ENCODE measurements around the gene ZNF287. TPM values are rescaled to one million over a fixed set of nuclear protein-coding genes. Genes with fewer than 3 reads are reported as not detected.

ZNF287 gene
- total RNA-seq, 1 donor from 2014 or later = 8.7 TPM

DNA sequence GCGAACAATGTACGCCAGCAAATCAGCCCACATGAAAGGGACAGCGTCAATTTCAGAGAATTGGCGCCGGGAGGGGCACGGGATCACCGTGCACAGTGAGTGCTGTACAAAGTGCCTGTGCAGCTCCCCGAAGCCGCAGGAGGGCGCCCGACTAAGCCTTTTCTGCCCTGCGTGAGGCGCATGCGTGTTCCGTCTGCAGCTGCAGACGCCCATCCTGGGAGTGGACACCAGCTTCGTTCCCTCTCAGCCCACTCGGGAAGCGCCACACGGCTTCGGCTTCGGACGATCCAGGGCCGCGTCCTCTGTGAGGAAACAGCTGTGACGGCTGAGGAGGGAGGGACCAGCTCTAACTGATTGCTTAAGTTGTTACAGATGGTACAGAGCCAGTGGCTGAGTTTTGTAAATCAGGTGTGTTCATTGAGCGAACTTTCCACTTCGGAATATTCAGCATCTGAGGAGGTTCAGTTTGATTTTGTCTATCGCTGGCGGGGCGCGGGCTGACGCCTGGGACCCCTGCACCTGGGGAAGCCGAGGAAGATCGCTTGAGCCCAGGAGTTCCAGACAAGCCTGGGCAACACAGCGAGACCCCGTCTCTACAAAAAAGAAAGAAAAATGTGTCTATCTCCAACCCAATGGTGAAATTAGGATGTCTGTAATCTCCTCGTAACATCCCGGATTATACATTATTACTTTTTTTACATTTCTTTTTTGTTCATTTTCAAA lies 15.4 kb upstream of the ZNF287 start:
- Histone ChIP-seq H3K4me2 (ENCODE audit: low read length) (peak overlapping the region; percentile 89), H3K27ac (ENCODE audit: low read depth, low read length) (no peak overlapping the region), H2AFZ (ENCODE audit: low read depth, low read length) (peak overlapping the region; percentile 91), H3K27me3 (ENCODE audit: insufficient read depth, low read length) (peaks cover 6% of the 10 kb centered on the region), H3K9me3 (ENCODE audit: insufficient read depth, low read depth, low read length) (peaks cover 3% of the 10 kb centered on the region), H3K9ac (ENCODE audit: low read length) (no peak overlapping the region), H3K4me1 (ENCODE audit: insufficient read depth, low read length) (no peaks in the 10 kb centered on the region), H3K79me2 (ENCODE audit: insufficient read depth, low read length) (no peaks in the 10 kb centered on the region), H3K4me3 (ENCODE audit: insufficient read depth, low read depth, low read length) (peak overlapping the region; percentile 54), H4K20me1 (ENCODE audit: insufficient read depth, low read length) (no peaks in the 10 kb centered on the region), H3K36me3 (ENCODE audit: insufficient read depth, low read length) (no peaks in the 10 kb centered on the region)
- Mint-ChIP-seq H3K27ac (ENCODE audit: unreplicated experiment) (no peak overlapping the region), H3K4me3 (ENCODE audit: unreplicated experiment) (peak overlapping the region; percentile 6), H3K27me3 (ENCODE audit: low read depth, unreplicated experiment) (peaks cover 20% of the 10 kb centered on the region), H3K9me3 (ENCODE audit: unreplicated experiment) (peaks cover 26% of the 10 kb centered on the region), H3K4me1 (ENCODE audit: low read depth, unreplicated experiment) (no peaks in the 10 kb centered on the region), H3K36me3 (ENCODE audit: low read depth, unreplicated experiment) (peaks cover 3% of the 10 kb centered on the region)
- DNase-seq (ENCODE audit: low read depth) (peak; percentile 57), FAIRE-seq (peak; percentile 72)
- TF ChIP-seq, protein P1, sequence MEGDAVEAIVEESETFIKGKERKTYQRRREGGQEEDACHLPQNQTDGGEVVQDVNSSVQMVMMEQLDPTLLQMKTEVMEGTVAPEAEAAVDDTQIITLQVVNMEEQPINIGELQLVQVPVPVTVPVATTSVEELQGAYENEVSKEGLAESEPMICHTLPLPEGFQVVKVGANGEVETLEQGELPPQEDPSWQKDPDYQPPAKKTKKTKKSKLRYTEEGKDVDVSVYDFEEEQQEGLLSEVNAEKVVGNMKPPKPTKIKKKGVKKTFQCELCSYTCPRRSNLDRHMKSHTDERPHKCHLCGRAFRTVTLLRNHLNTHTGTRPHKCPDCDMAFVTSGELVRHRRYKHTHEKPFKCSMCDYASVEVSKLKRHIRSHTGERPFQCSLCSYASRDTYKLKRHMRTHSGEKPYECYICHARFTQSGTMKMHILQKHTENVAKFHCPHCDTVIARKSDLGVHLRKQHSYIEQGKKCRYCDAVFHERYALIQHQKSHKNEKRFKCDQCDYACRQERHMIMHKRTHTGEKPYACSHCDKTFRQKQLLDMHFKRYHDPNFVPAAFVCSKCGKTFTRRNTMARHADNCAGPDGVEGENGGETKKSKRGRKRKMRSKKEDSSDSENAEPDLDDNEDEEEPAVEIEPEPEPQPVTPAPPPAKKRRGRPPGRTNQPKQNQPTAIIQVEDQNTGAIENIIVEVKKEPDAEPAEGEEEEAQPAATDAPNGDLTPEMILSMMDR (IDR thresholded peaks at IDR 0.05; ENCODE audit: insufficient read depth, low read depth, low read length) = peak; percentile 78
- TF ChIP-seq EZH2 (IDR thresholded peaks at IDR 0.05; ENCODE audit: insufficient read depth, low read length) = no peak

GRCh38 chr17:16583781-16584180 lies 14.8 kb upstream of the ZNF287 start:
- DNase-seq (ENCODE audit: low read depth) (no peak), FAIRE-seq (no peak)
- Mint-ChIP-seq H3K4me1 (ENCODE audit: low read depth, unreplicated experiment) (no peaks in the 10 kb centered on the region), H3K4me3 (ENCODE audit: unreplicated experiment) (no peak overlapping the region), H3K9me3 (ENCODE audit: unreplicated experiment) (peaks cover 26% of the 10 kb centered on the region), H3K27ac (ENCODE audit: unreplicated experiment) (no peak overlapping the region), H3K27me3 (ENCODE audit: low read depth, unreplicated experiment) (peaks cover 20% of the 10 kb centered on the region), H3K36me3 (ENCODE audit: low read depth, unreplicated experiment) (peaks cover 3% of the 10 kb centered on the region)
- H3K4me2 ChIP-seq (ENCODE audit: low read length) = peak overlapping the region; percentile 89
- no peak for TF ChIP-seq EZH2 (IDR thresholded peaks at IDR 0.05; ENCODE audit: insufficient read depth, low read length)
- H3K9me3 ChIP-seq (ENCODE audit: insufficient read depth, low read depth, low read length) = peaks cover 3% of the 10 kb centered on the region
- H3K9ac ChIP-seq (ENCODE audit: low read length) = no peak overlapping the region
- H4K20me1 ChIP-seq (ENCODE audit: insufficient read depth, low read length) = no peaks in the 10 kb centered on the region
- H3K27ac ChIP-seq (ENCODE audit: low read depth, low read length) = no peak overlapping the region
- H3K4me3 ChIP-seq (ENCODE audit: insufficient read depth, low read depth, low read length) = no peak overlapping the region
- H3K4me1 ChIP-seq (ENCODE audit: insufficient read depth, low read length) = no peaks in the 10 kb centered on the region
- peaks cover 6% of the 10 kb centered on the region for H3K27me3 ChIP-seq (ENCODE audit: insufficient read depth, low read length)
- peak overlapping the region; percentile 91 for H2AFZ ChIP-seq (ENCODE audit: low read depth, low read length)
- H3K79me2 ChIP-seq (ENCODE audit: insufficient read depth, low read length) = no peaks in the 10 kb centered on the region
- H3K36me3 ChIP-seq (ENCODE audit: insufficient read depth, low read length) = no peaks in the 10 kb centered on the region

GRCh38 chr17:16573466-16573865 lies 4.5 kb upstream of the ZNF287 start:
- Histone ChIP-seq H3K4me3 (ENCODE audit: insufficient read depth, low read depth, low read length) (no peak overlapping the region), H2AFZ (ENCODE audit: low read depth, low read length) (no peak overlapping the region), H3K27ac (ENCODE audit: low read depth, low read length) (no peak overlapping the region), H3K36me3 (ENCODE audit: insufficient read depth, low read length) (no peaks in the 10 kb centered on the region), H3K4me2 (ENCODE audit: low read length) (no peak overlapping the region), H4K20me1 (ENCODE audit: insufficient read depth, low read length) (no peaks in the 10 kb centered on the region), H3K27me3 (ENCODE audit: insufficient read depth, low read length) (no peaks in the 10 kb centered on the region), H3K79me2 (ENCODE audit: insufficient read depth, low read length) (peaks cover 4% of the 10 kb centered on the region), H3K4me1 (ENCODE audit: insufficient read depth, low read length) (peaks cover 3% of the 10 kb centered on the region), H3K9me3 (ENCODE audit: insufficient read depth, low read depth, low read length) (no peaks in the 10 kb centered on the region), H3K9ac (ENCODE audit: low read length) (no peak overlapping the region)
- Mint-ChIP-seq H3K27ac (ENCODE audit: unreplicated experiment) (no peak overlapping the region), H3K4me3 (ENCODE audit: unreplicated experiment) (no peak overlapping the region), H3K36me3 (ENCODE audit: low read depth, unreplicated experiment) (no peaks in the 10 kb centered on the region), H3K27me3 (ENCODE audit: low read depth, unreplicated experiment) (peaks cover 42% of the 10 kb centered on the region), H3K9me3 (ENCODE audit: unreplicated experiment) (peaks cover 18% of the 10 kb centered on the region), H3K4me1 (ENCODE audit: low read depth, unreplicated experiment) (no peaks in the 10 kb centered on the region)
- TF ChIP-seq, protein P1 (IDR thresholded peaks at IDR 0.05; ENCODE audit: insufficient read depth, low read depth, low read length) = no peak
- TF ChIP-seq EZH2 (IDR thresholded peaks at IDR 0.05; ENCODE audit: insufficient read depth, low read length) = no peak
- DNase-seq (ENCODE audit: low read depth) = no peak
- no peak for FAIRE-seq

All from astrocyte (in vitro differentiated cells and primary cell).